ENCODE measurements around the gene DHX29. TPM values are rescaled to one million over a fixed set of nuclear protein-coding genes. Genes with fewer than 3 reads are reported as not detected.

DHX29 gene
- total and polyA plus RNA-seq, 2 donors (not counting 1 experiment from before 2014, with no cell fraction given) = 8.1 to 38.5 TPM

DNA sequence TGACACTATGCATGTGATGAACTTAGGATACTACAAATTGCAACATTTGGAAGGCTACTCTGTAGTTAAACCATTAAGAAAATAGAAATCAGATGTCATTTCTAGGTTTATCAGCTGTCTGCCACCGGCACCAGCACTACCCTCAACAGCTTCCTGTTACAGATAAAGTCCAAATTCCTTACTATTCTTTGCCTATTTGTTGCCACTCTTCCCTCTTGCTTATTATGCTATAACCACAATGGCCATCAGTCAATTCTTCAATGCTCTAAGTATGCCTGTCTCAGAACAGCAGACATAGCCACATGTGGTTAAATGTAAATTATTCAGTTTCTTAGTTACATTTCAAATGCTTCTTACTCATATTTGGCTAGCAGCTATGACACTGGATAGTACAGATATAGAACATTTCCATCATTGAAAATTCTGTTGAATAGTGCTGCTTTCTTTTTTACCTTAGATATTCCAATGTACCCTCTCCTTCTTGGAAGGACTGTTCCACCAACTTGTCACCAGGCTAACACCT is 21.0 kb downstream of the DHX29 start:
- no peaks in the 10 kb centered on the region for H3K4me1 ChIP-seq (ENCODE audit: control insufficient read depth, extremely low read depth, insufficient read depth, low read length)
- H3K9me3 ChIP-seq (ENCODE audit: control insufficient read depth, insufficient read depth, low read depth, low read length) = no peaks in the 10 kb centered on the region
- peak in 1 of 2 donors; percentile 44 for DNase-seq (ENCODE audit: low read depth in 2 of 2)
- H3K79me2 ChIP-seq (ENCODE audit: control insufficient read depth, insufficient read depth, low read length) = no peaks in the 10 kb centered on the region
- H3K27ac ChIP-seq (ENCODE audit: insufficient read depth, low read length) = no peak overlapping the region
- peaks cover 9% of the 10 kb centered on the region for H3K36me3 ChIP-seq (ENCODE audit: control insufficient read depth, insufficient read depth, low read length)
- no peak overlapping the region for H2AFZ ChIP-seq (ENCODE audit: low read length)
- H3K27me3 ChIP-seq (ENCODE audit: control insufficient read depth, insufficient read depth, low read length) = no peaks in the 10 kb centered on the region
- H3K9ac ChIP-seq (ENCODE audit: insufficient read depth, low read length) = no peak overlapping the region
- H3K4me2 ChIP-seq (ENCODE audit: extremely low read depth, insufficient read depth, low read length) = no peak overlapping the region
- H4K20me1 ChIP-seq (ENCODE audit: control insufficient read depth, extremely low read depth, insufficient read depth, low read length) = no peaks in the 10 kb centered on the region
- no peak for TF ChIP-seq EZH2 (IDR thresholded peaks at IDR 0.05; ENCODE audit: low read length, missing control alignments)
- TF ChIP-seq, protein P1, sequence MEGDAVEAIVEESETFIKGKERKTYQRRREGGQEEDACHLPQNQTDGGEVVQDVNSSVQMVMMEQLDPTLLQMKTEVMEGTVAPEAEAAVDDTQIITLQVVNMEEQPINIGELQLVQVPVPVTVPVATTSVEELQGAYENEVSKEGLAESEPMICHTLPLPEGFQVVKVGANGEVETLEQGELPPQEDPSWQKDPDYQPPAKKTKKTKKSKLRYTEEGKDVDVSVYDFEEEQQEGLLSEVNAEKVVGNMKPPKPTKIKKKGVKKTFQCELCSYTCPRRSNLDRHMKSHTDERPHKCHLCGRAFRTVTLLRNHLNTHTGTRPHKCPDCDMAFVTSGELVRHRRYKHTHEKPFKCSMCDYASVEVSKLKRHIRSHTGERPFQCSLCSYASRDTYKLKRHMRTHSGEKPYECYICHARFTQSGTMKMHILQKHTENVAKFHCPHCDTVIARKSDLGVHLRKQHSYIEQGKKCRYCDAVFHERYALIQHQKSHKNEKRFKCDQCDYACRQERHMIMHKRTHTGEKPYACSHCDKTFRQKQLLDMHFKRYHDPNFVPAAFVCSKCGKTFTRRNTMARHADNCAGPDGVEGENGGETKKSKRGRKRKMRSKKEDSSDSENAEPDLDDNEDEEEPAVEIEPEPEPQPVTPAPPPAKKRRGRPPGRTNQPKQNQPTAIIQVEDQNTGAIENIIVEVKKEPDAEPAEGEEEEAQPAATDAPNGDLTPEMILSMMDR (conservative IDR thresholded peaks at IDR 0.05 in 1 of 2, IDR thresholded peaks at IDR 0.05 in 1 of 2; ENCODE audit: low read depth in 1 of 2, low read length in 2 of 2) = no peak
- no peak overlapping the region for H3K4me3 ChIP-seq (replicated peaks in 1 of 4; ENCODE audit: control extremely low read depth in 1 of 4, insufficient read depth in 1 of 4, low read depth in 3 of 4, low read length in 4 of 4)

DNA sequence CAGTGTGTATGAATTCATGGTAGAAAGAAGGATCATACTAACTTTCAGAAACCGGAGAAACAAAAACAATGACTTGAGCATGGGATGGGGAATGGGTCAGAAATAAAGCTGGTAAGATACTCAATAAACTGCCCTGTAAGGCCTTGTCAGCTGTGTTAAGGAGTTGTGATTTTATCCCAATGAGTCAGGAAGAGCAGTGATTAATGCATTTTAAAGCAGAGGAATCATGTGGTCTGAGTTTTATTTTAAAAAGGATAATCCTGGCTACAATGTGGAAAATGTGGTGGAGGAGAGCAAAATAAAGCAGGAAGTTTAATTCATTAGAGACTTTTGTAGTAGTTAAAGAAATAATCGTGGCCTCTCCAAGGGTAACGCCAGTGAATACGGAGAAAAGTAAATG is 28.7 kb downstream of the DHX29 start:
- Histone ChIP-seq H3K79me2 (ENCODE audit: control insufficient read depth, insufficient read depth, low read length) (no peaks in the 10 kb centered on the region), H3K4me2 (ENCODE audit: extremely low read depth, insufficient read depth, low read length) (no peak overlapping the region), H3K36me3 (ENCODE audit: control insufficient read depth, insufficient read depth, low read length) (peaks cover 4% of the 10 kb centered on the region), H3K27ac (ENCODE audit: insufficient read depth, low read length) (no peak overlapping the region), H4K20me1 (ENCODE audit: control insufficient read depth, extremely low read depth, insufficient read depth, low read length) (no peaks in the 10 kb centered on the region), H3K9ac (ENCODE audit: insufficient read depth, low read length) (no peak overlapping the region), H2AFZ (ENCODE audit: low read length) (no peak overlapping the region), H3K4me3 (replicated peaks in 1 of 4; ENCODE audit: control extremely low read depth in 1 of 4, insufficient read depth in 1 of 4, low read depth in 3 of 4, low read length in 4 of 4) (no peak overlapping the region), H3K27me3 (ENCODE audit: control insufficient read depth, insufficient read depth, low read length) (no peaks in the 10 kb centered on the region), H3K9me3 (ENCODE audit: control insufficient read depth, insufficient read depth, low read depth, low read length) (no peaks in the 10 kb centered on the region), H3K4me1 (ENCODE audit: control insufficient read depth, extremely low read depth, insufficient read depth, low read length) (no peaks in the 10 kb centered on the region)
- DNase-seq (ENCODE audit: low read depth in 2 of 2) = peak in 1 of 2 donors; percentile 76
- no peak for TF ChIP-seq EZH2 (IDR thresholded peaks at IDR 0.05; ENCODE audit: low read length, missing control alignments)
- TF ChIP-seq, protein P1 (conservative IDR thresholded peaks at IDR 0.05 in 1 of 2, IDR thresholded peaks at IDR 0.05 in 1 of 2; ENCODE audit: low read depth in 1 of 2, low read length in 2 of 2) = no peak

DNA sequence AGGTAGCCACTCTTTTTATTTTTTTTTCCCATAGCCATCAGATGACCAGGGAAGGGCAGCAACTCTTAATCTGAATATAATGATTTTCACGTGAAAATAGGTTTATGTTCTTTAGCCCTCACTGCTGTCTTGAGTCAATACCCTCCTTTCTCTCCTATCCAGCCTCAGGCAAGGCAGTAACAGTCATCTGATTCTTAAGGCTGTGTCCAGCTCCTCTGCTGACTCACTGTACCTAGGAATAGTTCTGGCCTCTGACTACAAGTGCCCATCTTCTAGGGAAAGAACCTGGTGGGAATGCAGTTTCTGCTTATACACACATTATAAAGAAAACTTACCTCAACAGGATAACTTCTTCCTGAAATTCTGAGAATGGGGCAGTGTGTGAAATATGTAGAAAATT is 30.7 kb downstream of the DHX29 start:
- DNase-seq (ENCODE audit: low read depth in 2 of 2) = peak in 1 of 2 donors; percentile 40
- Histone ChIP-seq H3K4me2 (ENCODE audit: extremely low read depth, insufficient read depth, low read length) (no peak overlapping the region), H3K79me2 (ENCODE audit: control insufficient read depth, insufficient read depth, low read length) (no peaks in the 10 kb centered on the region), H3K4me3 (replicated peaks in 1 of 4; ENCODE audit: control extremely low read depth in 1 of 4, insufficient read depth in 1 of 4, low read depth in 3 of 4, low read length in 4 of 4) (no peak overlapping the region), H3K27ac (ENCODE audit: insufficient read depth, low read length) (no peak overlapping the region), H3K4me1 (ENCODE audit: control insufficient read depth, extremely low read depth, insufficient read depth, low read length) (no peaks in the 10 kb centered on the region), H2AFZ (ENCODE audit: low read length) (no peak overlapping the region), H3K36me3 (ENCODE audit: control insufficient read depth, insufficient read depth, low read length) (peaks cover 6% of the 10 kb centered on the region), H3K27me3 (ENCODE audit: control insufficient read depth, insufficient read depth, low read length) (no peaks in the 10 kb centered on the region), H3K9me3 (ENCODE audit: control insufficient read depth, insufficient read depth, low read depth, low read length) (no peaks in the 10 kb centered on the region), H3K9ac (ENCODE audit: insufficient read depth, low read length) (no peak overlapping the region), H4K20me1 (ENCODE audit: control insufficient read depth, extremely low read depth, insufficient read depth, low read length) (no peaks in the 10 kb centered on the region)
- TF ChIP-seq, protein P1 (conservative IDR thresholded peaks at IDR 0.05 in 1 of 2, IDR thresholded peaks at IDR 0.05 in 1 of 2; ENCODE audit: low read depth in 1 of 2, low read length in 2 of 2) = no peak
- TF ChIP-seq EZH2 (IDR thresholded peaks at IDR 0.05; ENCODE audit: low read length, missing control alignments) = no peak
